Activated naive CD4-positive, alpha-beta T cell treated with anti-CD3 and anti-CD28 coated beads, Interleukin-2, amount 50 U/mL, for 24 hours (primary cell): ENCODE data around the gene CLUH.

Source experiments
- H3K27ac Mint-ChIP-seq: one replicate; pipeline ENCODE4 v1.8.0; 2021; ENCODE audit warnings: mild to moderate bottlenecking, mixed read lengths
- H3K27me3 Mint-ChIP-seq: one replicate; pipeline ENCODE4 v1.8.0; 2021; ENCODE audit warnings: mixed read lengths
- H3K36me3 Mint-ChIP-seq: one replicate; pipeline ENCODE4 v1.8.0; 2021; ENCODE audit warnings: mixed read lengths
- H3K4me1 Mint-ChIP-seq: one replicate; pipeline ENCODE4 v1.8.0; 2021; ENCODE audit warnings: mixed read lengths
- H3K4me3 Mint-ChIP-seq: one replicate; pipeline ENCODE4 v1.8.0; 2021; ENCODE audit warnings: mild to moderate bottlenecking, mixed read lengths
- H3K9me3 Mint-ChIP-seq: one replicate; pipeline ENCODE4 v1.8.0; 2021; ENCODE audit warnings: mixed read lengths

CLUH gene

GRCh38 chr17:2723997-2724783 lies 12.6 kb upstream of the CLUH start:
- Mint-ChIP-seq H3K9me3 (no peaks in the 10 kb centered on the region), H3K4me3 (no peak overlapping the region), H3K4me1 (peaks cover 7% of the 10 kb centered on the region), H3K27me3 (peaks cover 10% of the 10 kb centered on the region), H3K27ac (no peak overlapping the region), H3K36me3 (no peaks in the 10 kb centered on the region)

- Mint-ChIP-seq H3K4me3 (no peak overlapping the region), H3K4me1 (peaks cover 7% of the 10 kb centered on the region), H3K27me3 (peaks cover 10% of the 10 kb centered on the region), H3K27ac (no peak overlapping the region), H3K9me3 (no peaks in the 10 kb centered on the region), H3K36me3 (no peaks in the 10 kb centered on the region)
Observed at GRCh38 chr17:2723505-2723996, 12.0 kb upstream of the CLUH start.

- H3K36me3 Mint-ChIP-seq: no peaks in the 10 kb centered on the region
- no peak overlapping the region for H3K4me3 Mint-ChIP-seq
- H3K9me3 Mint-ChIP-seq: no peaks in the 10 kb centered on the region
- H3K27ac Mint-ChIP-seq: no peak overlapping the region
- peaks cover 7% of the 10 kb centered on the region for H3K4me1 Mint-ChIP-seq
- H3K27me3 Mint-ChIP-seq: peaks cover 10% of the 10 kb centered on the region
Observed at GRCh38 chr17:2722611-2723010, 11.0 kb upstream of the CLUH start.

GRCh38 chr17:2721603-2722002 lies 10.0 kb upstream of the CLUH start:
- H3K4me3 Mint-ChIP-seq: no peak overlapping the region
- H3K27me3 Mint-ChIP-seq: peaks cover 5% of the 10 kb centered on the region
- H3K27ac Mint-ChIP-seq: no peak overlapping the region
- H3K36me3 Mint-ChIP-seq: no peaks in the 10 kb centered on the region
- H3K9me3 Mint-ChIP-seq: no peaks in the 10 kb centered on the region
- peaks cover 7% of the 10 kb centered on the region for H3K4me1 Mint-ChIP-seq

- H3K9me3 Mint-ChIP-seq: no peaks in the 10 kb centered on the region
Observed at GRCh38 chr17:2719861-2720260, 8.3 kb upstream of the CLUH start.

GRCh38 chr17:2718150-2718938 lies 6.8 kb upstream of the CLUH start:
- H3K36me3 Mint-ChIP-seq: no peaks in the 10 kb centered on the region
- H3K9me3 Mint-ChIP-seq: no peaks in the 10 kb centered on the region
- no peak overlapping the region for H3K27ac Mint-ChIP-seq

More at GRCh38 chr17:2719861-2720260, 8.3 kb upstream of the CLUH start:
- no peak overlapping the region for H3K4me3 Mint-ChIP-seq
- H3K36me3 Mint-ChIP-seq: no peaks in the 10 kb centered on the region
- no peaks in the 10 kb centered on the region for H3K27me3 Mint-ChIP-seq
- no peaks in the 10 kb centered on the region for H3K4me1 Mint-ChIP-seq
- no peak overlapping the region for H3K27ac Mint-ChIP-seq

GRCh38 chr17:2716649-2717048 lies 5.1 kb upstream of the CLUH start:
- Mint-ChIP-seq H3K4me3 (no peak overlapping the region), H3K4me1 (peaks cover 8% of the 10 kb centered on the region), H3K27me3 (no peaks in the 10 kb centered on the region), H3K27ac (no peak overlapping the region), H3K9me3 (no peaks in the 10 kb centered on the region), H3K36me3 (no peaks in the 10 kb centered on the region)

More at GRCh38 chr17:2718150-2718938, 6.8 kb upstream of the CLUH start:
- no peak overlapping the region for H3K4me3 Mint-ChIP-seq
- H3K4me1 Mint-ChIP-seq: no peaks in the 10 kb centered on the region
- no peaks in the 10 kb centered on the region for H3K27me3 Mint-ChIP-seq

GRCh38 chr17:2713881-2714280 lies 2.3 kb upstream of the CLUH start:
- Mint-ChIP-seq H3K36me3 (peaks cover 1% of the 10 kb centered on the region), H3K4me3 (no peak overlapping the region), H3K9me3 (no peaks in the 10 kb centered on the region), H3K4me1 (peaks cover 24% of the 10 kb centered on the region), H3K27ac (no peak overlapping the region), H3K27me3 (no peaks in the 10 kb centered on the region)

GRCh38 chr17:2712300-2713043 lies 908 bp upstream of the CLUH start:
- Mint-ChIP-seq H3K36me3 (peaks cover 1% of the 10 kb centered on the region), H3K4me3 (peak overlapping the region; percentile 84), H3K9me3 (no peaks in the 10 kb centered on the region), H3K27me3 (no peaks in the 10 kb centered on the region), H3K4me1 (peaks cover 31% of the 10 kb centered on the region), H3K27ac (peak overlapping the region; percentile 74)

GRCh38 chr17:2710803-2711607 lies 559 bp downstream of the CLUH start:
- peak overlapping the region; percentile 95 for H3K4me3 Mint-ChIP-seq
- H3K9me3 Mint-ChIP-seq: no peaks in the 10 kb centered on the region
- H3K36me3 Mint-ChIP-seq: peaks cover 1% of the 10 kb centered on the region
- H3K4me1 Mint-ChIP-seq: peaks cover 31% of the 10 kb centered on the region
- H3K27me3 Mint-ChIP-seq: no peaks in the 10 kb centered on the region
- H3K27ac Mint-ChIP-seq: peak overlapping the region; percentile 81

GRCh38 chr17:2710071-2710802 lies 1.3 kb downstream of the CLUH start:
- no peaks in the 10 kb centered on the region for H3K27me3 Mint-ChIP-seq
- H3K4me1 Mint-ChIP-seq: peaks cover 36% of the 10 kb centered on the region
- peaks cover 1% of the 10 kb centered on the region for H3K36me3 Mint-ChIP-seq
- H3K4me3 Mint-ChIP-seq: peak overlapping the region; percentile 95
- H3K9me3 Mint-ChIP-seq: no peaks in the 10 kb centered on the region
- H3K27ac Mint-ChIP-seq: peak overlapping the region; percentile 90

- peaks cover 1% of the 10 kb centered on the region for H3K36me3 Mint-ChIP-seq
- peak overlapping the region; percentile 95 for H3K4me3 Mint-ChIP-seq
- no peaks in the 10 kb centered on the region for H3K27me3 Mint-ChIP-seq
- H3K4me1 Mint-ChIP-seq: peaks cover 37% of the 10 kb centered on the region
- H3K9me3 Mint-ChIP-seq: no peaks in the 10 kb centered on the region
- H3K27ac Mint-ChIP-seq: no peak overlapping the region
Observed at GRCh38 chr17:2709183-2709661, 2.3 kb downstream of the CLUH start.

- Mint-ChIP-seq H3K9me3 (no peaks in the 10 kb centered on the region), H3K27me3 (no peaks in the 10 kb centered on the region), H3K4me1 (peaks cover 37% of the 10 kb centered on the region), H3K27ac (peak overlapping the region; percentile 72), H3K36me3 (peaks cover 1% of the 10 kb centered on the region), H3K4me3 (peak overlapping the region; percentile 95)
Observed at GRCh38 chr17:2708585-2709182, 2.9 kb downstream of the CLUH start.
